GM21423 (cell line): Measurements from ENCODE around the gene CCDC85C.

Source experiments
- ATAC-seq: cut with Tn5 transposase; IDR thresholded peaks from one replicate; pipeline ENCODE4 v1.9.1; 2021; ENCODE audit warnings: mild to moderate bottlenecking, moderate library complexity; ENCODE audit not compliant: unreplicated experiment

Gene CCDC85C

DNA sequence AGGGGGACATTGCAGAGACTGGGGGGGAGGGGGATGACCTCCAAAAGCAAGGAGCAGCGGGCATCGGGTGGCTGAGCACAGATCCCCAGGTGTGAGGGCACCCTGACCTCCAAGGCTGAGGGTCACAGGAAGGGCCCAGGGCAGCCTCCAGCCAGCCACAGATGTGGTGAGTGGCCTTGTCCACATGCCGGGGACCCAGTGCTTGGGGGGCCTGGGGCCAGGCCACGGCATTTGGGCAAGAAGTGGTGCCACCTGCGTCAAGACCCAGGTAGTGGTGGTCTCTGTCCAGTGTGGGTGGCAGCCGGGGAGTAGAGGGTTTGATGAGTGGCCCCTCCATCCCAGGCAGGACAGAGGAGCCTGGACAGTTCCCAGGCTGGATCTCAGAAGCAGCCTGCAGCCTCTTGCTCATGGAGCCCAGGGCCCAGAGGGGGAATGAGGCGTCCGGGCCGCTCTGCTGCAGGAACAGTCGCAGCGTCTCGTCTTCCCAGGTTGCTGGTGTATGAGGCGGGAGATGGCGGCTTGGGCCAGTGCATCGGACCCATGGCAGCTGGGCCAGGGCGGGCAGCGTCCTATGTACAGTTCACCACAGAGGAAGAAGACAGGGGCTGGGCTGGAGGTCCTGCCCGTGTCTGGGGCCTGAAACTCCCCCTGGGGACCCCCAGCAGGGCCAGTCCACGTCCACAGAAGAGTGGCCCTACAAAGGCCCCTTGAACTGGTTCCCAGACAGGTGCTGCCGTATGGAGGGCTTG is 89.3 kb downstream of the CCDC85C start:
- no peak for ATAC-seq

DNA sequence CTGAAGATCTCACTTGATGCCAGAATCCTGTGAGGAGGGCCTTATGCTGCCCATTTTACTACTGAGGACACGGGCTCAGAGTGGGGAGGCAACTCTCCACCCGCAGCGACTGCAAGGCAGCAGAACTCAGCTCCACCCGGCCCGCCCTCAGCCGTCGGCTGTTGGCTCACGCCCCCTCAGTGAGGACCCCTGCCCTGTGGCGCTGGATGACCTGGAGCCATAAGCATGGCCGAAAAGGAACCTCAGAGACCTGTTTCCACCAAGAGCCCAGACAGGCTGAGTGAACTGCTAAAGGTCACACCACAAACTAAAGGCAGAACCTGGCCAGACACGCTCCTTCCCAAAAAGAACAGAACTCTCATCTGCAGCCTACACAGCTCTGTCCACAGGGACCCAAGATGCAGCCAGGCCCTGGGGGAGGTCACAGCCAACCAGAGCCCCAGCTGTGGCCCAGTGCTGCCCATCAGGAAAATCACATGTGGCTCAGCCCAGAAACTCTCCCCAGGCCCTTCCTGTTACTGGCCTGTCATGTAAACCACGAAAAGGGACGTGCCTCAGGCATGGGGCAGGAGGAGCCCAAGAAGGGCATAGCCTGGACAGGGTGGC is 90.0 kb downstream of the CCDC85C start:
- no peak for ATAC-seq

DNA sequence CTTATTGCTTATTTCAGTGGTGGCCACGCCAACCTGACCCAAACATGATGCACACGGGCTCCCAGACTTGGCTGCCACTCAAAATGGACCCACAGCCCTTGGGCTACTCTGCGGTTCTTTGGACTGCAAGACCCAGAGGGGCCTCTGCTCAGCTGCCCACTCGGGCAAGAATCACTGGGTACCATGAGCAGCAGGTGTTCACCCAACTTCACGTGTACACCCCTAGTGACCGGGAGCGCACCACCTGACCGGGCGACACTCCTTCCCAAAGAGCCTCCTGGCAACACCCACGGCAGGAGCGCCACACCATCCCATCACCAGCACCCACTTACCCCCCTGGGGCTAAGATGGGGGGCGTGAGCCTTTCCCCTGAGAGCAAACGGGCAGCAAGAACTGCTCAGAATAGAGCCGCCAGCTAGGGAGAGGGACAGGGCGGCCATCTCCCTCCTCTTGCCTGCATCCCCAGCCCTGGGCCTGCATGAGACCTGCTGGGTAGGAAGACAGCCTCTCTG is 90.8 kb downstream of the CCDC85C start:
- no peak for ATAC-seq

DNA sequence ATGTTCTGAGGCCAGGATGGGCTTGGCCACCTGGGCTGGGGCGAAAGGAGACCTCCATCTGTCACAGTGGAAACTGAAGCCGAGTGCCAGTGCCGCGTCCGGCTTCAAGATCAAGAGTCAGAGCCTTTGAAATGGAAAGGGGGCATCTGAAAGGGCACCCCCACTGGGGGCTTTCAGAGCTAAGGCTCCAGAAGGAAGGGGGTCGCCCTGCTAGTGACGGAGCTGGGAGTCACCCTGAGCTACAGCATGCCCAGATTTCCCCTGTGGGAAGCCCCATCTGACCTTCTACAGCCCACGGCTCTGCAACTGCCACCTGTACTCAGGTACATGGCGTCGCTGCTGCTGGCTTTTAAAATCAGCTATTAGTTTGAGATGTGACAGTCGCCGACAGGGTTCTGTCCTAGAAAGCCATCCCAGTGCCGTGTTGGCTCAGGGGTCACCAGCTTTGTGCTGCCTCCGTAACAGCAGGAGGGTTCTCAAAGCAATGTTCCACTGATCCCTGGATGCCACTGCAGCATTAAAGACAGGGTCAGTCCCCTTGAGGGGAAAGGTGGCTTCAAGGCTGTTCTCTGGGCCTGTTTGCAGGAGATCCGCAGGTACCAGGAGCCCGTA is 91.3 kb downstream of the CCDC85C start:
- ATAC-seq = no peak

DNA sequence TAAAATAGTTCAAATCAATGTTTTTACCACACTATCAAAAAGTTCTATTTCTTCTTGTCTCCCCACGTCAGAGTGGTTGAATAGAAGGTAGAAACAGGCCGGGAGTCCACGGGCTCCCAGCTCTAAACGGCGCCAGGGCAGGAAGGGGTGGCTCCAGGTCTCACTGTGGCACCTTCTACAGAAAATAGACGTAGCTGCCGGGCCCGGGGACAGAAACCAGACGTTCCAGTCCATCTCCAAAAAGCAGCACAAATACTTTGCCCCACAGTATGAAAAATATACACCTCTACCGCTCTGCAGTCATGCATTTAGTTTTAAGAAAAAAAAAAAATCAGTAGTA is 91.9 kb downstream of the CCDC85C start:
- ATAC-seq = no peak

DNA sequence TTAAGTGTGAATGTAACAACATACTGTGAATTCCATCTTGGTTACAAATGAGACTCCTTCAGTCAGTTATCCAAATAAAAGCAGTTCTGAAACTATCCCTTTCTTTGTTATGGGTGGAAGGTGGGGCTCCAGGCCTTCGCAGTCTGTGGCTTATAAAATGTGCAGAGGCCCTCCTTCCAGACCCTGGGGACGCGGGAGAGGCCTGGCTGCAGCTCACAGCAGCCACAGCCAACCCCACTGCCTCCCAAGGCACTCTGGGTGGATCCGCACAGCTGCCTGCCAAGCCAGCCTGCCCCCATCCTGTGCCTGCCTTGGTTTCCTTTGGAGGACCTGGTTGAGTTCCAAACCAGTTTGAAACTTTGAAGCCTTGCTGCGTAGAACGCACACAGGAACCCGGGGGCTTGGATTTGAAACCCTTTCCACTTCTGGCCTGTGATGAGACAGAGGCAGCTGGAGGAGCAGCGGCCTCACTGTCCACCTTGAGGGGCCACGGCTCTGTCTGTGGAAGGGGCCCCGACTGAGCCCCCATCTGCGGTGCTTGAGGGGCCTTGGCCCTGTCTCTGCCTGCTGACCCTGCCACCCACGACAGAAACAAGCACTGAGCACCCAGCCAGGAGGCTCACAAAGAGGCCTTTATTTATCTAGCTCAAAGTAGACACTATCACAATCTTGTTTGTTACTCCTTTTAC is 92.4 kb downstream of the CCDC85C start:
- ATAC-seq = no peak

DNA sequence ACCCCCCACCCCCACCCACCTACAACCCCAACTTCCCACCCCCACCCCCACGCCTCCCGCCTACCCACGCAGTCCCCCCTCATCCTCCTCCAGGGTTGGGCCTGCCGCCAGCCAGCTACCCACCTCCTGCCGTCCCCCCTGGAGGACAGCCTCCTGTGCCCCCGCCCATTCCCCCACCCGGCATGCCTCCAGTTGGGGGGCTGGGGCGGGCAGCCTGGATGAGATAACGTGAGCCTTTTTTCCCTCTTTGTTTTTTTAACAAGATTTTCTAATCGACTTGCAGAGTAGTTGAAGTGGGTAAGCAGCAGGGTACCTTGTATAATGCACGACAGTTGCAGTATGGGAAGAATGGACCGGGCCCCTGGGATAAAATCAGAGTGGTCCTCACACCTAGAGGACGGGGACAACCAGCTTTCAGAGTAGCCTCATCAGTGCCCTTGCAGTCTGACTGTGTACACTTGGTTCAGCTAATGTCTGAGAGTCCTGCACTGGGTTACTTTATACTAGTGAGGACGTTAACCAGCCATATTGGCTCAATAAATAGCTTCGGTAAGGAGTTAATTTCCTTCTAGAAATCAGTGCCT is 93.4 kb downstream of the CCDC85C start:
- ATAC-seq = no peak

DNA sequence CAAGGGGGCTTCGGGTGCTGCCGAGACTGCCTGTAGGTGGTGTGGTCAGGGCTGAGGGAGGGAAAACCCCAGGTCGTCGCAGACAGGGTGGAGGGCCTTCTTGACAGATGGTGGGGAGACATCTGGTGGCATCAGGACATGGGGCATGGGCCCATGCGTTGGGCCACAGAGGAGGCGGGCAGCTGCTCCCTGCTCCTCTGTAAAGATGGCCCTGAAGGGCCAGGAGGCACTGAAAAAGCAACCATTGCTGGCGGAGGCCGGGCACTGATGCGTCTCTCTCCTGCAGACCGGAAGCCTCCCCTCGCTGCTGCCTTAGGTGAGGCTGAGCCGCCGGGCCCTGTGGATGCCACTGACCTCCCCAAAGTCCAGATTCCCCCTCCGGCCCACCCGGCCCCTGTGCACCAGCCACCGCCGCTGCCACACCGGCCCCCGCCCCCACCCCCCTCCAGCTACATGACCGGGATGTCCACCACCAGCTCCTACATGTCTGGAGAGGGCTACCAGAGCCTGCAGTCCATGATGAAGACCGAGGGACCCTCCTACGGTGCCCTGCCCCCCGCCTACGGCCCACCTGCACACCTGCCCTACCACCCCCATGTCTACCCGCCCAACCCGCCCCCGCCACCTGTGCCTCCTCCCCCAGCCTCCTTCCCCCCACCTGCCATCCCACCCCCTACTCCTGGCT is 94.0 kb downstream of the CCDC85C start:
- no peak for ATAC-seq

DNA sequence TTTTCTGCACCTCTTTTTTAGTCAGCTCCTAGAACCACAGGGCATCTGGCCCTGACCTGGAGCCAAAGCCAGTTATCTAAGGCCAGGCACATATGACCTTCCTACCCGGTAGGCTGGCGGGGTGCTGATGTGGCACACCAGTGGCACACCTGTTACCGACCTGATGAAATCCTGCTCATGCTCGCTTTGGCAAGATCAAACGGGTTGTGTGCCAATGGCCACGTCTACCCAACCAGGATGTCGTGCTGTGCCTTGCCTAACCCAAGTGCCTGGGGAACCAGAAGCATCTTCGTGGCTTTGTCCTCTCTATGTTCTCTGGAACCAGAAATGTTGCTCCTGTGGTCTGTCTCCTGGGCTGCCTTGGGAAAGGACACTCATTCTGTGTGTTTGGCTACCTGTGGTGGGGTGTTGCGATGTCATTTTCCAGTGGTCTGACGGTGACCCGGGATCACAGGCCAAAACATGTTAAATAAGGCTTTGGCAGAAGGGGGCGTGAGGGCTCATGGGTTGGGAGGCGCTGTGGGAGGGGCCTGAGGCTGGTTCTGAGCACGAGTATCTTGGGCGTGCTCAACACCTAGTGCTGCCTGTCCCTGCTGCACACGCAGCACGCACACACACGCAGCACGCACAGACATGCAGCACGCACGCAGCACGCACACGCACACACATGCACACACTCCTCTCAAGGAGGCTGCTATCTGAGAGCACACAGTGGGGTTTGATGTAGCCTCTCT is 94.9 kb downstream of the CCDC85C start:
- ATAC-seq = no peak

DNA sequence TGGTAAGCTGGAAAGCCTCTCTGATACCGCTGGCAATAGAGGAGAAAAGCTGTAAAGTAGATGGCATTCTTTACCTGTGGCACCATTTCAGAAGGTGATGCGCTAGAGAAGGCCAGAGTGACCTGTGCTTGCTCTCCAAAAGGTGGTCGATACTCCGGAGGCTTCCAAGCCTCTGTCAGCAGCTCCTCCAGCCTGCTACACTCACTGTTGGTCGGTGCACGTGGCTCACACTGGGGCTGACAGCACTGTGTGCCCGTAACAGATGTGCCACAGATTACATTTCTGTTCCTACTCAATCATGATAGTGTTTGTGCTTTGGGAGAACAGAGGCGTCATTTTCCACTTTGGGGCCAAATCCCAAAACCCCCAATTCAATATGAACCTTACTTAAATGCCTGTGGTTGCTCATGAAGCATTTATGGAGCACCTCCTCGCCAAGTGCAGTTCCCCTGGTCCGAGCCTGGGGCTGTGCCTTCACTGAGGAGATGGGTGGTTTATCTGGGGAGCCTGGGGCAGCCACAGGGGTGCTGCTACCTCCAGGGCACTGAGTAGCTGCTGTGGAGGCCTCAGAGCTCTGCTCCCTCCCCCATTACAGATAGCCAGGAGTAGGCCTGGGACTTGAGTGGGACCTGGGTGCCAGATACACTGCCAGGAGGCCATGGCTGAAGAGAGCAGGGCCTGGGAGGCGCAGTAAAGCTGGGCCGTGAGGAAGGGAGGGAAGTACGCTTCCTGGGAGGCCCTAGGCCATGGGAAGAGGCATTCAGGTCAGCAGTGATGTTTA is 96.0 kb downstream of the CCDC85C start:
- no peak for ATAC-seq

DNA sequence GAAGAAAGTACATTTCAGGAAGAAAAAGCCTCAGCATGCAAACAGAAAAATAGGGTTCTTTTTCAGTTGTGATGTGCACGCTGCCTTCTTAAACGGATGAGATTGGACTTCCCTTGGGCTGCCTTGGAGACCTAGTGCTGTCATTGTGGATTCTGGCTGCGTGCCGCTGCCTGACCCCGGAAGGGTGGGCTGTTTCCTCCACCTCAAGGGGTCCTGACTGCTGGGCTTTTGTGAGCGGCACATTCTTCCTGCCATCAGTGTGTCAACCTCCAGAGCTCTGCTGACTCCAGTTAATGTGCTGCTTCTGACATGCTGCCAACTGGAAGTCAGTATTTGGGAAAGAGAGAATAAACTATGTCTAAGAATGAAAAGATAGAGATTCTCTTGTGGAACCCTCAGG is 97.7 kb downstream of the CCDC85C start:
- no peak for ATAC-seq

DNA sequence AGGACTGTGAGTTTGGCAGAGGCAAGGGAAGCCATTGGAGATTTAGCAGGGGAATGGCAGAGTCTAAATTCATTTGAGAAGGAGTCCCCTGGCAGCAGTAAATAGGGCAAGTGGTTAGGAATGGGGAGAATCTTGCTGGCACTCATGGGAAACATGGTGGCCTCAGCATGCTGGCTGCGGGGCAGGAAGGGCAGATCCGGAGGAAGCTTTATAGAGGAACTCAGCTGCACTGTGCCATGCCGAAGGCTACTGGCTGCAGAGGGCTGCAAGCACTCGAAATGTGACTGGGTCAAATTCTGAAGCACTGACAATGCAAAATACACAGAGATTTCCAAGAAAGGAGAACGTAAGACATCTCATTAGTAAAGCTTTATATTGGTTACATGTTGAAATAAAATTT is 98.9 kb downstream of the CCDC85C start:
- no peak for ATAC-seq

DNA sequence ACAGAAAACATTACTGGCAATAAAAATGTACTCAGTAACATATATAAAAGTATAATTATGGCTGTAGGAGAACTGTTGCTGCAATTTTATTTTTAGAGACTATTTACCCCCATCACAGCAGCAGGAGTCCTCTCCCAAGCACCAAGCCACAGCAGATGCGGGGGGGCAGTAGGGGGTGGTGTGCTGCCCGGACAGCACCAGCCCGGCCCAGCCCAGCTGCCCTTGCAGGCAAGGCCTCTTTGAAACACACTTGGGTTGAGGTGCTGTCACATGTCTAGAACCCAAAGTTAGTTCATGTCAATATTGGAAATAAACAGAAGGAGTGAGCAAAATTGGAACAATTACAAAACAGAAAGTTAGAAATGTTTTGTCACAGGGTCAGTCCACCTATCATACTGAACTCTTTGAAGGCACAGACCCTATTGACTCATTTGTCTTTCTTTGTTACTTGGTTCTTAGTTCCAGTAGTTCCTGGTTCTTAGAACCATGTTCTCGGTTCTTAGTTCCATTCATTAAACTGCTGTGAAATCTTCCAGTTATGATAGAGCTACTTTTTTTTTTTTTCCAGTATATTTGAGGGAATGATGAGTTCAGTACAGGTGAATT is 100.1 kb downstream of the CCDC85C start:
- ATAC-seq = no peak

DNA sequence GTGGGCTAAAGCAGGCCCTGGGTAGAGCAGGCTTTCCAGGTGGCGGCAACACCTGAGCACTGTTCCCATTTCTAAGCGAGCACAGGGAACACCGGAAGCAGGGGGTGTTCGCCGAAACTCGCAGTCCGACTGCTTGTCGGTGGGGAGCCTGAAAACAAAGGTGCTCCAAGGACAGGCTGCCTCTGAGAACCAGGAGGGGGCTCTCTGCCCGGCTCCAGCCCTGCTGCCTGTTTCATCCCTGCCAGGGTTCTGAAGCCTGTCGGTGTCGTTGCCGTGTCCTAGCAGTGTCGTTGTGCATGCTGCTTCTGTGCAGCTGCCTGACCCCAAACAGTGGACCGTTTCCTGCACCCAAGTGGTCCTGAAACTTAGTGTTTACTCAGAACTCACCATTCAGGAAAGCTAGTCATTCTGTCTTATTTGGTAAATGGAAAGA is 101.0 kb downstream of the CCDC85C start:
- no peak for ATAC-seq

DNA sequence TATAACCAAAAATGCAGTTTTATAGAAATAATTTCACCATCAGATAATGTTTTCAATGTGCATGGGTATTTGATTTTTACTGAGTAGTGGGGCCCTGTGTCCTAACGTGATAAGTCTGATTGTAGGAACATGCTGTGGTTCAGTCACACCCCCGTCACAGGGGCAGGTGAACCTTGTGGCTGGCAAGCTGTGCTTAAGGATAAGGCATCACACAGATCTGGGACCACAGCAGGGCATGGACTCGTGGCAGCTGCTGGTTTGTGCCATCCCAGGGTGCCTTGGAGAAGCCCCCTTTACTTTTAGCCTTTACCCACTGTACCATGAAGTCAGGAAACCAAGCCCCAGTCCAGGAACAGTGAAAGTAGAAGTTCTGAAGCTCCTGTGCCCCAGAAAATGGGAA is 106.1 kb downstream of the CCDC85C start:
- ATAC-seq = no peak

DNA sequence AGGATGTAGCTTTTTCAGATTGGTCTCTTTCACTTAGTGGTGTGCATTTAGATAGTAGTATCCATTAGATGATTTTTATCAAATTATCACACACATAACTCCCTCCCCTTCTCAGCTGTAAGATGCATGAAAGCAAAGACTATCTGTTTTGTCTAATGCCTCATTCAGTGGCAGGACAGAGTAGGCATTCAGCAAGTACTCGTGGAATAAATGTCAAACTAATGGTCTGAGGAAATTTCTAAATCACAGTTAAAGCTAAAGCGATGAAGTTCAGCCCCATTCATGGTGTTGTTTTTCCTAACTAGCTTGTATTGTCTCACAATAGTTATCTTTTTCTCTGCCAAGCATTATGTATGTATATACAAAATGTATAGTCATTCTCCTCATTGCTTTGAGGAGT is 106.7 kb downstream of the CCDC85C start:
- ATAC-seq = no peak

DNA sequence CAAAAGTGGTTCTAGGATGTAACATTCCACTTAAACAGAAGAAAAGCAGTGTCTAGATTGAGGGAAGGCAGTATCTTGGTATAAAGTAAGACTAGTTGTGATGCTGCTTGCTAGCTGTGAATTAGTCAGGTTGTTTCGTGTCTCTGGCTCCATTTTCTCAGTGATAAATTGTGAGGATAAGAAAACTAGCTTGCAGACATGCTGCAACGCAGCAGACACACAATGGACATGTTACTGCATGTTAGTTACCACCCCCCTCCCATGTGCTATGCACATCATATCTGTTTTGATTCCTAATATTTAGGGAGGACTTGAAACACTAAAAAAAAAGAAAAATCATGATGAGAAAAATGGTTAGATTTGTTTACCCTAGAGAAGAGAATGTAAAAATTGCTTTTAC is 119.9 kb downstream of the CCDC85C start:
- ATAC-seq = no peak

DNA sequence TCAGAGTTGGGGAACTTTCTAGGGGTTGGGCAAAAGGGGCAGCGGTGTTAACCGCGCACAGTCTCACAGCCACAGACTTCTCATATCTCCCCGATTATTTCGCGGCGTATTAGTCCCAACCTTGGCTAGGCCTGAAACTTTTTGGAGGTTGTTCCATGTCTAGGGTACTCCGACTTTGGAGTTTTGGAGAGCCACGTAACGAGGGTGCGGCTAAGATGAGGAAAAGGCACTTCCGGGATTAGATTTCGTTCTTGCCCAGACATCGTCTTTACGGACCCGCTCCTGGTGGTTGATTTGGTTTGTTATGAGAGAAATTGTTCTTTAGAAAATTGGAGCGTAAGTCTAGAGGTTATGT is 122.3 kb downstream of the CCDC85C start:
- ATAC-seq = no peak
